ENCODE measurements around the gene OR7C1. TPM values are rescaled to one million over a fixed set of nuclear protein-coding genes. Genes with fewer than 3 reads are reported as not detected.
"Not testable (repeated sequence)": the region's sequence is repeated elsewhere in the genome, so short reads cannot be mapped to it uniquely, and the experiment has no call there.

The OR7C1 gene
- total RNA-seq, 2 donors from 2014 or later: not detected

GRCh38 chr19:14767466-14767971, 67.5 kb downstream of the OR7C1 start:
- Histone ChIP-seq H3K4me1 (no peaks in the 10 kb centered on the region), H3K9me3 (no peaks in the 10 kb centered on the region), H3K36me3 (replicated peaks in 1 of 2; ENCODE audit: insufficient read depth in 1 of 2, low read depth in 2 of 2) (no peaks in the 10 kb centered on the region), H3K4me3 (no peak overlapping the region), H3K27me3 (no peaks in the 10 kb centered on the region), H3K27ac (no peak overlapping the region)
- no peak for ATAC-seq
- intact Hi-C loops (cut with DNase I): no loop called here
- WGBS, 2 donors: 64 to 77% methylated on average over 2 of the region's 2 CpGs
- no peak for DNase-seq
- TF ChIP-seq CTCF (IDR thresholded peaks at IDR 0.05) (no peak), POLR2A (IDR thresholded peaks at IDR 0.05) (no peak)

- WGBS, 2 donors: 66 to 68% methylated on average over 12 to 13 of the region's 15 CpGs
- intact Hi-C loops (cut with DNase I); H3K4me3 ChIP-seq; H3K9me3 ChIP-seq; DNase-seq; H3K27ac ChIP-seq; H3K27me3 ChIP-seq; H3K36me3 ChIP-seq (replicated peaks in 1 of 2; ENCODE audit: insufficient read depth in 1 of 2, low read depth in 2 of 2); H3K4me1 ChIP-seq; ATAC-seq: not testable (repeated sequence)
These were observed 69.1 kb downstream of the OR7C1 start for GRCh38 chr19:14765841-14766240.

- H3K4me1 ChIP-seq; H3K27me3 ChIP-seq; H3K4me3 ChIP-seq; H3K27ac ChIP-seq; H3K36me3 ChIP-seq (replicated peaks in 1 of 2; ENCODE audit: insufficient read depth in 1 of 2, low read depth in 2 of 2); H3K9me3 ChIP-seq; ATAC-seq; DNase-seq; intact Hi-C loops (cut with DNase I): not testable (repeated sequence)
- 67 to 74% methylated on average over 8 to 14 of the region's 18 CpGs for WGBS, 2 donors
These were observed 69.6 kb downstream of the OR7C1 start for GRCh38 chr19:14765403-14765802.

GRCh38 chr19:14764401-14764800, 70.6 kb downstream of the OR7C1 start:
- Histone ChIP-seq H3K9me3 (no peaks in the 10 kb centered on the region), H3K4me3 (no peak overlapping the region), H3K4me1 (no peaks in the 10 kb centered on the region), H3K36me3 (replicated peaks in 1 of 2; ENCODE audit: insufficient read depth in 1 of 2, low read depth in 2 of 2) (no peaks in the 10 kb centered on the region), H3K27me3 (no peaks in the 10 kb centered on the region), H3K27ac (no peak overlapping the region)
- intact Hi-C loops (cut with DNase I): no loop called here
- no peak for DNase-seq
- TF ChIP-seq CTCF (IDR thresholded peaks at IDR 0.05): no peak
- TF ChIP-seq POLR2A (IDR thresholded peaks at IDR 0.05): no peak
- 52 to 71% methylated on average over 7 to 9 of the region's 9 CpGs for WGBS, 2 donors
- ATAC-seq: no peak

GRCh38 chr19:14763497-14764145, 71.4 kb downstream of the OR7C1 start:
- intact Hi-C loops (cut with DNase I): no loop called here
- WGBS, 2 donors: 54 to 61% methylated on average over 3 to 4 of the region's 4 CpGs
- TF ChIP-seq CTCF (IDR thresholded peaks at IDR 0.05) (no peak), POLR2A (IDR thresholded peaks at IDR 0.05) (no peak)
- Histone ChIP-seq H3K27me3 (no peaks in the 10 kb centered on the region), H3K4me1 (no peaks in the 10 kb centered on the region), H3K4me3 (no peak overlapping the region), H3K9me3 (no peaks in the 10 kb centered on the region), H3K36me3 (replicated peaks in 1 of 2; ENCODE audit: insufficient read depth in 1 of 2, low read depth in 2 of 2) (no peaks in the 10 kb centered on the region), H3K27ac (no peak overlapping the region)
- ATAC-seq: no peak
- DNase-seq: no peak

- 87 to 88% methylated on average over 2 of the region's 2 CpGs for WGBS, 2 donors
- Histone ChIP-seq H3K4me1 (no peaks in the 10 kb centered on the region), H3K36me3 (replicated peaks in 1 of 2; ENCODE audit: insufficient read depth in 1 of 2, low read depth in 2 of 2) (no peaks in the 10 kb centered on the region), H3K4me3 (no peak overlapping the region), H3K27ac (no peak overlapping the region), H3K27me3 (no peaks in the 10 kb centered on the region), H3K9me3 (no peaks in the 10 kb centered on the region)
- intact Hi-C loops (cut with DNase I): no loop called here
- ATAC-seq (no peak), DNase-seq (no peak)
- TF ChIP-seq CTCF (IDR thresholded peaks at IDR 0.05) (no peak), POLR2A (IDR thresholded peaks at IDR 0.05) (no peak)
These were observed 72.9 kb downstream of the OR7C1 start for GRCh38 chr19:14762111-14762510.
